ENCODE results near the gene CEMP1.
"Not testable (repeated sequence)": the region's sequence is repeated elsewhere in the genome, so short reads cannot be mapped to it uniquely, and the experiment has no call there.

The CEMP1 gene

DNA sequence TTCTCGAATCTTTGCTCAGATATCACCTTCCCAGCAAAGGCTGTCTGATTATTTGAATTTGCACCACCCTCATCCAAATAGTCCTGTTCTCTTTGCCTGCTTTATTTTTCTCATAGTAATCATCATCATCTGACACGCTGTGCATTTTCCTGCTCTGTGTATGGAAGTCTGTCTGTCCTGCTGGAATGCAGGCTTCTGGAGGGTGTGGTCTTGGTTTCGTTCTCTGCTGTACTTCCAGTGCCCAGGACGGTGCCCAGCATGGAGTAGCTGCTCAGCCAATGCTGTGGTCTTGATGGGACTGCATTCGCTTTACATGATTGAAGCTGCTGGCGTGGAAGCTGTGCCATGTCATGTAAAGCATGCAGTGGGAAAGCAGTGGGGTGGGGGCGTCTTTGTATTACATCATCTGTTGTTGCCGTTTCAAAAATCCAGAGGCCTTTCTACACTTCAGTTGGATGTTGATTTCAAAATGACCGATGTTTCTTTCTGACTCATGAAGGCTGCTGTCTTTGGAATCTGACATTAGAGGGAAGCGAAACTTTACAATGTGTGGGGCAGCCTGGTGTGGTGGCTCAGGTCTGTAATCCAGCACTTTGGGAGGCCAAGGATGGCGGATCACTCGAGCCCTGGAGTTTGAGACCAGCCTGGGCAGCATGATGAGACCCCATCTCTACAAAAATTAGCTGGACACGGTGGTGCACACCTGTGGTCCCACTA is 23.7 kb upstream of the CEMP1 start:
- H3K9me3 ChIP-seq (replicated peaks; ENCODE audit: low read length); H3K27me3 ChIP-seq (ENCODE audit: control insufficient read depth, insufficient read depth, low read length); H3K9ac ChIP-seq (ENCODE audit: low read depth, low read length); H3K36me3 ChIP-seq (ENCODE audit: insufficient read depth, low read length); H3K4me3 ChIP-seq (ENCODE audit: low read length); H3K4me1 ChIP-seq (ENCODE audit: control insufficient read depth, insufficient read depth, low read length); H3K4me2 ChIP-seq (ENCODE audit: low read length): not testable (repeated sequence)

DNA sequence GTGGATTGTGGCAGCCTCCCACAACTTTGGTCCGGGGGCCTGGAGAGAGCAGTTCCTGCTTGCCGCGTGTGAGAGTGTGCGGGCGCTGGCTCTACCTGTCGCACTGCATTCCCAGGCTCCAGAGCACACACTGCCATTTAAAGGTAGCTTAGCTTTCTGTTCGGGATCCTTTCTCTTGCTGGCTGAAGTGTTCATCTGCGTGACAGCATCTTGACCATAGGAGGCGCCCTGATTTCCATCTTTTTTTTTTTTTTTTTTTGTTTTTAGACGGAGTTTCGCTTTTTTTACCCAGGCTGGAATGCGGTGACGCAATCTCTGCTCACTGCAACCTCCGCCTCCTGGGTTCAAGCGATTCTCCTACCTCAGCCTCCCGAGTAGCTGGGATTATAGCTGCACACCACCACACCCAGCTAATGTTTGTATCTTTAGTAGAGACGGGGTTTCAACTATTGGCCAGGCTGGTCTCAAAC is 20.2 kb upstream of the CEMP1 start:
- not testable (repeated sequence) for H3K4me1 ChIP-seq (ENCODE audit: control insufficient read depth, insufficient read depth, low read length); H3K27me3 ChIP-seq (ENCODE audit: control insufficient read depth, insufficient read depth, low read length); H3K9me3 ChIP-seq (replicated peaks; ENCODE audit: low read length); H3K4me3 ChIP-seq (ENCODE audit: low read length); H3K4me2 ChIP-seq (ENCODE audit: low read length); H3K9ac ChIP-seq (ENCODE audit: low read depth, low read length); H3K36me3 ChIP-seq (ENCODE audit: insufficient read depth, low read length)

DNA sequence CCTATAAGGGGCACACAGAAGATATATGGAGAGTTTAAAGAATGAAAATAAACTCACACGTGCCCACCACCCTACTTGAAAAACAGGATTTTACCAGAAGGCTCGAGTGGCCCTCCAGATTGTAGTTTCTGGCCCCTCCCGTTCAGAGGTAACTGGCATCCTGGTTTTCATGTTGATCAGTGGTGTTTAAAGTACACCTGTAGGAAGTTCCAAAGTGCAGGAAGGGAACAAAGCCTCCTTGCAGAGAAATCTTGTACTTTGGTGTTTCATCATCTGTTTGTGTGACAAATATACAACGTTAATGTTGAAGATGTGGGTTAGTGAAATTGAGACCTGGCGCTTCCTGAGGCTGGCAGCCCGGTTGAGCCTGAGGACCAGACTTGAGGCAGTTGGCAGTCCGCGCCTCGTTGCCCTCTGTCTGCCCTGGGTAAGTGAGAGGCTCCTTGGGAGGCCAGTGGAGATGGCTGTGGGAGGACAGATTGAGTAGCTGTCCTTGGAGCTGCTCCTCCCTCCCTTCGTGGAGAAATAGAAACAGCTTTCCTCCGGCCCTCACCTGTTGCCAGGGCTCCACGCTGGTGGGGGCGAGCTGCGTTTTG is 19.2 kb upstream of the CEMP1 start:
- H3K27me3 ChIP-seq (ENCODE audit: control insufficient read depth, insufficient read depth, low read length); H3K4me3 ChIP-seq (ENCODE audit: low read length): not testable (repeated sequence)

DNA sequence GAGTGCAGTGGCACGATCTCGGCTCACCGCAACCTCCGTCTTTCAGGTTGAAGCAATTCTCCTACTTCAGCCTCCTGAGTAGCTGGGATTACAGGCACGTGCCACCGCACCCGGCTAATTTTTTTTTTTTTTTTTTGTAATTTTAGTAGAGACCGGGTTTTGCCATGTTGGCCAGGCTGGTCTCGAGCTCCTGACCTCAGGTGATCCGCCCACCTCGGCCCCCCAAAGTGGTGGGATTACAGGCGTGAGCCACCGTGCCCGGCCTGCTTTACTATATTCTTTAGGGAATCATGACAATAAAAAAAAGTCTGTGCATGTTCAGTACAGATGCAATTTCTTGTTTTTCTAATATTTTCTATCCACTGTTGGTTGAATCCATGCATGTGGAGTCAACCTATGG is 12.6 kb upstream of the CEMP1 start:
- H3K9me3 ChIP-seq (replicated peaks; ENCODE audit: low read length); H3K4me3 ChIP-seq (ENCODE audit: low read length); H3K27me3 ChIP-seq (ENCODE audit: control insufficient read depth, insufficient read depth, low read length); H3K36me3 ChIP-seq (ENCODE audit: insufficient read depth, low read length); H3K4me2 ChIP-seq (ENCODE audit: low read length); H3K9ac ChIP-seq (ENCODE audit: low read depth, low read length): not testable (repeated sequence)
- peaks cover 17% of the 10 kb centered on the region for H3K4me1 ChIP-seq (ENCODE audit: control insufficient read depth, insufficient read depth, low read length)

More for the DNA sequence above, 19.2 kb upstream of the CEMP1 start:
- not testable (repeated sequence) for H3K9ac ChIP-seq (ENCODE audit: low read depth, low read length); H3K9me3 ChIP-seq (replicated peaks; ENCODE audit: low read length); H3K4me2 ChIP-seq (ENCODE audit: low read length); H3K4me1 ChIP-seq (ENCODE audit: control insufficient read depth, insufficient read depth, low read length); H3K36me3 ChIP-seq (ENCODE audit: insufficient read depth, low read length)

DNA sequence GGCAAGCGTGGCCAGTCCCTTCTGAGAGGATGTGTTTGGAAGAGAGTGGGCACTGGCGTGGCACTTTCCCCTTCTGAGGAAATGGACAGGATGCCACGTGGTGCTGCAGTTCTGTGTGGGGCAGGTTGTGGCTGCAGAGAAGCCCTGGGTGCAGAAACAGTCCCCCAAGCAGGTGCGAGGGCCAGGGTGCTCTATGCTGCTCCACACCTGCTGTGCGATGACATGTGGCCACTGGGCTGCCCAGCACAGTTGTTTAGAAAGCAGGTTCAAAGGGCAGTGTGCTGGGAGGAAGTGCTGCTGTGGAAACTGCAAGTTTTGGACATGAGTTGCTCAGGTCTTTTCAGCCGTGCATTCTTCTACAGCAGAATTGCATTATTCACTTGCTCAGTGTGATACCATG is 10.2 kb upstream of the CEMP1 start:
- H3K4me3 ChIP-seq (ENCODE audit: low read length); H3K4me2 ChIP-seq (ENCODE audit: low read length); H3K27me3 ChIP-seq (ENCODE audit: control insufficient read depth, insufficient read depth, low read length); H3K9ac ChIP-seq (ENCODE audit: low read depth, low read length); H3K9me3 ChIP-seq (replicated peaks; ENCODE audit: low read length); H3K36me3 ChIP-seq (ENCODE audit: insufficient read depth, low read length): not testable (repeated sequence)
- H3K4me1 ChIP-seq (ENCODE audit: control insufficient read depth, insufficient read depth, low read length) = peaks cover 27% of the 10 kb centered on the region

DNA sequence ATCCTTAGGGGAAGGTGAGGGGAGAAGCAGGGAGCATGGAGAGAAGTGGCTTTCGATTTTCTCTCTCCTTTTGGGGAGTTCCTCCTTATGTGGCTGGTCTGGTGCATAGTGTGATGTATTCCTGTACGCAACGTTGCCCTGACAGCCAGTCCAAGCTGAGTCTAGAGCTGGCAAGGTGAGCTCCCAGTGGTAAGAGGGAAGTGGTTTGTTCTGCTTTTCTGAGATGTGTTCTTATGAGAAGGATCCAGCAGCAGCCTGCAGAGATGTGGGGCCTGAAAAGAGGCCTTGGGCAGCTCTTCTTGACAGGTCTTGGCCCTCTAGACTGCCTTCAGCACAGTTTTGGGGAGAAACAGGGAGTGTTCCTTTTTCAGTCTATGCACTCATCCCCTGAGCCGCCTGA is 9.7 kb upstream of the CEMP1 start:
- H3K9ac ChIP-seq (ENCODE audit: low read depth, low read length); H3K9me3 ChIP-seq (replicated peaks; ENCODE audit: low read length); H3K4me3 ChIP-seq (ENCODE audit: low read length): not testable (repeated sequence)

DNA sequence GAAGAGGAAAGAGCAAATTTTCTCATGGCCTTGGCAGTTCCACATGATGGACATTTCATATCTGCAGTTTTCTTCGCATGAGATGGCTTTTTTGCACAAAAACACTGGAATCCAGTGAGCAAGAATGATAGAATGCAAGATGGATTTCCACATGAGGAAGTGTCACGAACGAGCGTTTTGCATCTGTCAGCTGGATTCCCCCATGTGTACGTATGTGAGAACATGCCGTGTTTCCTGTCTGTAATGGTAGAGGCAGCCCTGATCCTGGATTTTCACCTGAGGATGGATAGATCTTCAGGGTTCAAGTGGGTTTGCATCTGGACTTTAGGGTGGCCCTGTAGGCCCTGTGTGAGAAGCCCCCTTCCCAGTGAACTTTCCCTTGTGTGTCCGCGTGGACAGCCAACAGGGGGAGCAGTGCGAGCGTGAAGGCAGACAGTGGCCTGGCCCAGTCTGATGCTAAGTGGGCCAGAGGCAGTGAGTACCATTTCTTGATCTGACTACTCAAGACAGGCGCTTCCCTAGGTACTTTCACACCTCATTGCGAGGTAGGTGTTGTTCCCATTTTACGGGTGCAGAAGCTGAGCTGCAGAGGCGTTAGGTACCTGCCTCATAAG is 8.7 kb upstream of the CEMP1 start:
- H3K9ac ChIP-seq (ENCODE audit: low read depth, low read length); H3K27me3 ChIP-seq (ENCODE audit: control insufficient read depth, insufficient read depth, low read length); H3K9me3 ChIP-seq (replicated peaks; ENCODE audit: low read length); H3K36me3 ChIP-seq (ENCODE audit: insufficient read depth, low read length): not testable (repeated sequence)
- Histone ChIP-seq H3K4me2 (ENCODE audit: low read length) (peak overlapping the region; percentile 82), H3K4me3 (ENCODE audit: low read length) (peak overlapping the region; percentile 20), H3K4me1 (ENCODE audit: control insufficient read depth, insufficient read depth, low read length) (peaks cover 38% of the 10 kb centered on the region)

More for the DNA sequence above, 9.7 kb upstream of the CEMP1 start:
- H3K27me3 ChIP-seq (ENCODE audit: control insufficient read depth, insufficient read depth, low read length); H3K4me2 ChIP-seq (ENCODE audit: low read length); H3K36me3 ChIP-seq (ENCODE audit: insufficient read depth, low read length): not testable (repeated sequence)
- peaks cover 32% of the 10 kb centered on the region for H3K4me1 ChIP-seq (ENCODE audit: control insufficient read depth, insufficient read depth, low read length)

DNA sequence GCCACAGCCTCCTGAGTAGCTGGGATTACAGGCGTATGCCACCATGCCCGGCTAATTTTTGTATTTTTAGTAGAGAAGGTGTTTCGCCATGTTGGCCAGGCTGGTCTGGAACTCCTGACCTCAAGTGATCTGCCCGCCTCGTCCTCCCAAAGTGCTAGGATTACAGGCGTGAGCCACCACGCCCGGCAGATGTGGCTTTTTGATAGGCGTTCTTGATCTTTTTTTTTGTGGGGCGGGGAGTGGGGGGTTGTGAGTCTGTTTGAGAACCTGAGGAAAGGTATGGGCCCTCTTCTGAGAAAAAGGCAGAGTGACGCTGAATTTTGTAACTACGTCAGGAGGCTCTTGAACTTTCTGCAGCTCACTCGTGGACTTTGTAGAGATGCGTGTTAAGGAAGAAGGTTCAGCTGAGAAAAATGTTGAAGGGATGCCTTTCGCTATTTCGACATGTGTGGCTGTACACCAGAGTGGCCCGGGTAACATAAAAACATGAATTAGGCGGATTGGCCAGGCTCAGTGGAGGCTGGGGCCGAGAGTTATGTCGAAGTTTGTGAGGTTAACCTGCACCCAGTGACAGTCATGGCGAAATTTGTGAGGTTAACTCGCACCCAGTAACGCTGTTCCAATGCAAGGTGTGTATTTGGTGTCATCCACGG is 8.1 kb upstream of the CEMP1 start:
- H3K9me3 ChIP-seq (replicated peaks; ENCODE audit: low read length); H3K36me3 ChIP-seq (ENCODE audit: insufficient read depth, low read length); H3K27me3 ChIP-seq (ENCODE audit: control insufficient read depth, insufficient read depth, low read length): not testable (repeated sequence)
- Histone ChIP-seq H3K4me2 (ENCODE audit: low read length) (peak overlapping the region; percentile 82), H3K4me3 (ENCODE audit: low read length) (peak overlapping the region; percentile 20), H3K4me1 (ENCODE audit: control insufficient read depth, insufficient read depth, low read length) (peaks cover 38% of the 10 kb centered on the region), H3K9ac (ENCODE audit: low read depth, low read length) (peak overlapping the region; percentile 16)

DNA sequence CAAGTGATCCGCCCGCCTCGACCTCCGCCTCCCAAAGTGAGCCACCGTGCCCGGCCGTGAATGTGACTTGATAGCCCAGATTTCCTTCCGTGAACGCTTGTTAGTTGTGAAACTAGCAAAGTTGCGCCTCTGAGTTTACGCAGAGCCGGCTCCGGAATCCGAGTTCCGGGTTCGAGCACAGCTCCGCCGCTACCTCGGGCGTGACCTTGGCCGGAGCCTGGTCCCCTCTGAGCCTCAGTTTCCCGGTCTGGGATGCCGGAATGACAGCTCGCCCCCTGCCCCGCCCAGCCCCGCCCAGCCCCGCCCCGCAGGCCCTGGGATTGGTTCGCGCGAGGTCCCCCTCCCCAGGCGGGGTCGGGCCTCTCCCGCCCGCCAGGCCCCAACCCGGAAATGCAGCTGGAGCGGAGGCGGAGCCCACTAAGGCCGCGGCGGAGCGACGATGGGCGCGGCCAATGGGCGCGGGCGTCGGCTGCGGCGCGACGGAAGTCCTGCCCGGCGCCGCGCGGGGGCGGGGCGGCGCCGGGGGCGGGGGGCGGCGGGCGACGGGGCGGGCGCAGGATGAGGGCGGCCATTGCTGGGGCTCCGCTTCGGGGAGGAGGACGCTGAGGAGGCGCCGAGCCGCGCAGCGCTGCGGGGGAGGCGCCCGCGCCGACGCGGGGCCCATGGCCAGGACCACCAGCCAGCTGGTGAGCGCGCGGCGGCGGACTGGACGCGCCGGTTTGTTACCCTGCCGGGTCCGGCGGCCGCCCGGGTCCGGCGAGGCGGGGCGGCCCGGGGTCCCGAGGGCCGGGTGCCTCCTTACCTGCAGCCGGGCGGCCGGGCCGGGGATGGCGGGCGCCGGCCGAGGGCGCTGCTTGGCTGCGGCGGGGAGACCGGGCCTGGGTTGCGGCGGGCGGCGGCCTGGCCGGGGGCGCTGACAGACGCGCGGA is 6.5 kb upstream of the CEMP1 start, which contains the start of gene PDPK1:
Gene PDPK1 (plus strand): TSS at position 571 of the 929 bp plus-strand sequence. CDS start 92 bp downstream, at position 663.
- H3K36me3 ChIP-seq (ENCODE audit: insufficient read depth, low read length) = peaks cover 2% of the 10 kb centered on the region
- H3K4me1 ChIP-seq (ENCODE audit: control insufficient read depth, insufficient read depth, low read length) = peaks cover 42% of the 10 kb centered on the region
- peak within 1 kb of the TSS; percentile 98 for H3K4me2 ChIP-seq (ENCODE audit: low read length)
- H3K9ac ChIP-seq (ENCODE audit: low read depth, low read length) = peak within 1 kb of the TSS; percentile 89
- H3K9me3 ChIP-seq (replicated peaks; ENCODE audit: low read length) = no peaks in the 10 kb centered on the region
- peak within 1 kb of the TSS; percentile 95 for H3K4me3 ChIP-seq (ENCODE audit: low read length)
- H3K27me3 ChIP-seq (ENCODE audit: control insufficient read depth, insufficient read depth, low read length) = no peaks in the 10 kb centered on the region

DNA sequence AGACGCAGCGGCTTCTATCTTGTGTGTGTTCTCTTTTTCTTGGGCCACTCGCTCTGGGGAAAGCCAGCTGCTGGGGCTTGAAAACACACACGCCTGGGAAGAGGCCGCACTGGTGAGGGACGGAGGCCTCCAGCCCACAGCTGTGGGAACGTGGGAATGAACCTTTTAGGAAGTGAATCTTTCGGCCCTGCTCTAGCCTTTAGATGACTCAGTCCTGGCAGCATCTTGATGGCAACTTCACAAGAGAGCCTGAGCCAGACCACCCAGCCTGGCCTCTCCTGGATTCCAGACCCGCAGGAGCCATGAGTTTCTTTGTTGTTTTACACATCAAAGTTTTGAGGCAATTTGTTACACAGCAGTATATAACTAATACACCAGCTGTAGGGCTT is 4.4 kb upstream of the CEMP1 start:
- Histone ChIP-seq H3K27me3 (ENCODE audit: control insufficient read depth, insufficient read depth, low read length) (no peaks in the 10 kb centered on the region), H3K4me2 (ENCODE audit: low read length) (no peak overlapping the region), H3K4me3 (ENCODE audit: low read length) (no peak overlapping the region), H3K36me3 (ENCODE audit: insufficient read depth, low read length) (peaks cover 4% of the 10 kb centered on the region), H3K4me1 (ENCODE audit: control insufficient read depth, insufficient read depth, low read length) (peaks cover 52% of the 10 kb centered on the region), H3K9ac (ENCODE audit: low read depth, low read length) (peak overlapping the region; percentile 31), H3K9me3 (replicated peaks; ENCODE audit: low read length) (no peaks in the 10 kb centered on the region)

DNA sequence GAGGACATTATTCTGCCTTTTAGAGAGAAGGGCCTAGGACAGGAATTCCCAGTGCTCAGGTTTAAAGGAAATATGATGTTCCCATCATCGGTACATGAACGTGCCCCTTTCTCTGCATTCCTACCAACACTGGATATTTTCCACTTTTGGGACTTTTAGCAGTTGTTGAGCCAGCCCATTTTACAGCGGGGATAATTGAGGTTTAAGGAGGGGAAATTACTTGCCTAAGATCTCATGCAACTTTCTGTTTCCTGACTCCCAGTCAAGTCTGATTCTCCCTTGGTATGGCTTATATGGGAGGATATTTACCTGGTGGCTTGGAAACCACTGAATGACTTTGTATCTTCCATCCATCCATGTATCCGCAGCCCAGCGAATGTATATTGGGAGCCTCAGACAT is 3.1 kb upstream of the CEMP1 start:
- not testable (repeated sequence) for H3K9ac ChIP-seq (ENCODE audit: low read depth, low read length); H3K9me3 ChIP-seq (replicated peaks; ENCODE audit: low read length); H3K4me2 ChIP-seq (ENCODE audit: low read length); H3K27me3 ChIP-seq (ENCODE audit: control insufficient read depth, insufficient read depth, low read length); H3K4me3 ChIP-seq (ENCODE audit: low read length)
- Histone ChIP-seq H3K36me3 (ENCODE audit: insufficient read depth, low read length) (peaks cover 15% of the 10 kb centered on the region), H3K4me1 (ENCODE audit: control insufficient read depth, insufficient read depth, low read length) (peaks cover 42% of the 10 kb centered on the region)

Measured in skeletal muscle satellite cell (primary cell).